ENCODE measurements around the gene KSR1. TPM values are rescaled to one million over a fixed set of nuclear protein-coding genes. Genes with fewer than 3 reads are reported as not detected.
"Not testable (repeated sequence)": the region's sequence is repeated elsewhere in the genome, so short reads cannot be mapped to it uniquely, and the experiment has no call there.

The KSR1 gene
- total RNA-seq, 4 donors from 2014 or later = 17.7 to 77.0 (median 34.6) TPM

DNA sequence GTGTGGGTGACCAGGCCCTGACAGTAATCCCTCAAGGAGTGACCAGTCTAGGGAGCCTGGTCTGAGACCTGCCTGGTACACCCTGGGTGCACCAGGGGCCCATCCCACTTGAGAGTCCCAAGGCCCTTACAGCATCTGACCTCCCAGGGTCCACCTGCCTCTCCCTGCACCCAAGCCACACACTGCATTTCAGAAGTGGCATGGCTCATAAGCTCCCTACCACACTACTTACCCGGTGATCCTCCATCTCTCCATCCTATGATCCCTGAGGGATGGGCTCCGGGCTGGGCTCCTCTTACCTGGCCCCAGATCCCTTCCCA is 215.3 kb downstream of the KSR1 start:
- TF ChIP-seq POLR2A (IDR thresholded peaks at IDR 0.05) = no peak
- no peak for TF ChIP-seq CTCF (IDR thresholded peaks at IDR 0.05)
- H3K4me1 ChIP-seq = no peaks in the 10 kb centered on the region
- no peak overlapping the region for H3K27ac ChIP-seq
- intact Hi-C loops (cut with DNase I; ENCODE audit: low total_unique reads) = no loop called here
- no peaks in the 10 kb centered on the region for H3K36me3 ChIP-seq
- H3K27me3 ChIP-seq = no peaks in the 10 kb centered on the region
- no peaks in the 10 kb centered on the region for H3K9me3 ChIP-seq
- DNase-seq = no peak
- H3K4me3 ChIP-seq = no peak overlapping the region

- H3K36me3 ChIP-seq; intact Hi-C loops (cut with DNase I; ENCODE audit: low total_unique reads); H3K9me3 ChIP-seq; DNase-seq; H3K27me3 ChIP-seq; H3K4me3 ChIP-seq; H3K4me1 ChIP-seq; H3K27ac ChIP-seq: not testable (repeated sequence)
These were observed 215.8 kb downstream of the KSR1 start for GRCh38 chr17:27671977-27672480.

DNA sequence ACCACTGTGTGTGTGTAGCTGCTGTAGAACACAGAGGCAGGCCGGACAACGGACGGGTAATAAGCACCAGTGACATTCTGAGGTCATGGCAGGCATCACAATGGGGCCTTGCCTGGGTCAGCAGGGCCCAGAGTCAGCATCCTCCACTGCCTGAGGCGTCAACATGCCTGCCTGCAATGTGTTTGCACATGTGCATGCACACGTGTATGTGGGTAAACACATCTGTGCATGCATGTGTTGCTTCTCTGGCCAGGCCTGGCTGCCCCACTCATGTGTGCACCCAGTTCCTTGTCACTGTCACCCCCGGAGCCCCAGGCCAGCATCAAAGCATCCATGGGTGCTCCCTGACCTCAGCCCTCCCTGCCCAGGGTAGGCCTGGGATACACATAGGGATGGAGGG is 218.1 kb downstream of the KSR1 start:
- Histone ChIP-seq H3K9me3 (no peaks in the 10 kb centered on the region), H3K27me3 (no peaks in the 10 kb centered on the region), H3K27ac (no peak overlapping the region), H3K4me1 (no peaks in the 10 kb centered on the region), H3K4me3 (no peak overlapping the region), H3K36me3 (no peaks in the 10 kb centered on the region)
- DNase-seq = no peak
- no peak for TF ChIP-seq CTCF (IDR thresholded peaks at IDR 0.05)
- TF ChIP-seq POLR2A (IDR thresholded peaks at IDR 0.05) = no peak
- intact Hi-C loops (cut with DNase I; ENCODE audit: low total_unique reads) = no loop called here

Small RNA genes within 50 kb of the gene (small RNA-seq; reads per million reads assigned to genes)
- gene AC015688.5 = not detected

Other genes starting within 250 kb of the KSR1 start
- 100 to 1,000 TPM; 140 to 421 (median 354) TPM for gene WSB1, start 162.3 kb upstream of the KSR1 start, total RNA-seq
- 10 to 100 TPM in 3 of 4 donors, not detected in 1; 14.4 to 31.8 (median 15.2) TPM for gene LGALS9, start 174.7 kb downstream of the KSR1 start, total RNA-seq

All from uterus (tissue), 4 donors.